K562 (cell line): ENCODE measurements around the gene ZC3H12C.

Experiments used
- PRMT5 ChIP-seq: sonication (generic); formaldehyde crosslinking; IDR thresholded peaks from 2 replicates; pipeline ENCODE4 v1.5.0; 2020; ENCODE audit warnings: missing genetic modification reagents
- SREBF1 ChIP-seq: fragments of 150-350 bp; IDR thresholded peaks from 2 replicates; pipeline ENCODE4 v1.6.1; 2014; ENCODE audit warnings: antibody characterized with exemption, low read depth, low read length, borderline replicate concordance
- TF ChIP-seq, protein P1 (sequence below), 3 experiments: IDR thresholded peaks in 2 of 3; conservative IDR thresholded peaks in 1 of 3; 2 replicates each; pipeline ENCODE4 v1.5.1; 2011 to 2012; ENCODE audit warnings: low read length in 3 of 3, mild to moderate bottlenecking in 3 of 3, control low read depth in 2 of 3, improper control_type of control experiment in 1 of 3, inconsistent platforms in 1 of 3, low read depth in 1 of 3, mixed read lengths in 1 of 3, moderate library complexity in 1 of 3; ENCODE audit not compliant: insufficient read depth in 2 of 3

DNA sequence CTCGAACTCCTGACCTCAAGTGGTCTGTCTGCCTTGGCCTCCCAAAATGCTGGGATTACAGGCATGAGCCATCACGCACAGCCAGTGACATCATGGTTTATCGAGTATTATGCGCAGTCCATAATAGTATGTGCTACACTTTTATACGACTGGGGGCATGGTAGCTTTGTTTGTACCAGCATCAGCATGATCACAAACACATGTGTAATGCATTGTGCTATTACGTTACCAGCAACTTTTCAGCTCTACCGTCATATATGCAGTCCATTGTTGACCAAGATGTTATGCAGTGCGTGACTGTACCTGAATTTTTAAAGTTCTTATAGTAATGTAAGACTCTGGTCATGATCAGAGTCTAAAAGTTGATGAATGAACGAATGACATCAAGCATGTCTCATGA lies 67.9 kb downstream of the ZC3H12C start:
- TF ChIP-seq, protein P1, sequence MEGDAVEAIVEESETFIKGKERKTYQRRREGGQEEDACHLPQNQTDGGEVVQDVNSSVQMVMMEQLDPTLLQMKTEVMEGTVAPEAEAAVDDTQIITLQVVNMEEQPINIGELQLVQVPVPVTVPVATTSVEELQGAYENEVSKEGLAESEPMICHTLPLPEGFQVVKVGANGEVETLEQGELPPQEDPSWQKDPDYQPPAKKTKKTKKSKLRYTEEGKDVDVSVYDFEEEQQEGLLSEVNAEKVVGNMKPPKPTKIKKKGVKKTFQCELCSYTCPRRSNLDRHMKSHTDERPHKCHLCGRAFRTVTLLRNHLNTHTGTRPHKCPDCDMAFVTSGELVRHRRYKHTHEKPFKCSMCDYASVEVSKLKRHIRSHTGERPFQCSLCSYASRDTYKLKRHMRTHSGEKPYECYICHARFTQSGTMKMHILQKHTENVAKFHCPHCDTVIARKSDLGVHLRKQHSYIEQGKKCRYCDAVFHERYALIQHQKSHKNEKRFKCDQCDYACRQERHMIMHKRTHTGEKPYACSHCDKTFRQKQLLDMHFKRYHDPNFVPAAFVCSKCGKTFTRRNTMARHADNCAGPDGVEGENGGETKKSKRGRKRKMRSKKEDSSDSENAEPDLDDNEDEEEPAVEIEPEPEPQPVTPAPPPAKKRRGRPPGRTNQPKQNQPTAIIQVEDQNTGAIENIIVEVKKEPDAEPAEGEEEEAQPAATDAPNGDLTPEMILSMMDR (IDR thresholded peaks at IDR 0.05 in 2 of 3, conservative IDR thresholded peaks at IDR 0.05 in 1 of 3; ENCODE audit: insufficient read depth in 2 of 3, low read depth in 1 of 3, low read length in 3 of 3) = no peak
- no peak for TF ChIP-seq PRMT5 (CRISPR knock-in tag)
- TF ChIP-seq SREBF1 = no peak
